GM18517 (cell line): Measurements from ENCODE around the gene MCAM.

ENCODE experiments used
- ATAC-seq: cut with Tn5 transposase; IDR thresholded peaks from one replicate; pipeline ENCODE4 v1.9.1; 2021; ENCODE audit warnings: mild to moderate bottlenecking, moderate library complexity; ENCODE audit not compliant: unreplicated experiment

MCAM gene

DNA sequence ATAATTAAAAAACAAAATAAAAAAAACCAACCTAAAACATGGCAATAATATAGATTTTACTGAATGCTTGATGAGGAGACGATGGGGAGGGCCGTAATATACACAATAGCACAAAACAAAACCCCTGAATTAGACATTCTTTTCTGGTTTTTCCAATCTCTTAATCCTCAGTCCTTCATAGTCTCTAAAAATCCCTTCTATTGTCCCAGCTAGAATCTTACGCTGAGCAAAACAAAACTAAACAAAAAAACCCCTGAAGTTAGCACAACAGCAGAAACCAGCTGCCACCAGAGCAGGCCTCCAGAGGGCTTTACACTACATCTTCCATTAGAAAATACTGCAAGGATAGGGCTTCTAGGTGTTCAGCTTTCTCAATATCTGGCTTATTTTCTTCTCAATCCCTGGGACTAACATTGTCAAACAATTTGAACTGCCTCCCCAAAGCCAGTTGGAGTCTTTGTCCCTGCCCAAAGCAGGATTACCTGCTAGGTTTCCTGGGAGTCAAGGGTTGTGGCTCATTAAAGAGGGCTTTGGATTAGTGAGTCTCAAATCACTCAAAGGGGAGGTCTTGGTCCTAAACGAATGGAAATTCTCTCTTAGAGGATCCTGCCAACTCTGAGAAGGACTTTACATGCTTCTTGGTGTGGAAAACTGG is 15.3 kb upstream of the MCAM start:
- ATAC-seq: no peak

GRCh38 chr11:119330237-119330636 is 13.3 kb upstream of the MCAM start:
- no peak for ATAC-seq

- no peak for ATAC-seq
These were observed 12.4 kb upstream of the MCAM start for GRCh38 chr11:119329320-119329719.

GRCh38 chr11:119324189-119324588 is 7.3 kb upstream of the MCAM start:
- no peak for ATAC-seq

DNA sequence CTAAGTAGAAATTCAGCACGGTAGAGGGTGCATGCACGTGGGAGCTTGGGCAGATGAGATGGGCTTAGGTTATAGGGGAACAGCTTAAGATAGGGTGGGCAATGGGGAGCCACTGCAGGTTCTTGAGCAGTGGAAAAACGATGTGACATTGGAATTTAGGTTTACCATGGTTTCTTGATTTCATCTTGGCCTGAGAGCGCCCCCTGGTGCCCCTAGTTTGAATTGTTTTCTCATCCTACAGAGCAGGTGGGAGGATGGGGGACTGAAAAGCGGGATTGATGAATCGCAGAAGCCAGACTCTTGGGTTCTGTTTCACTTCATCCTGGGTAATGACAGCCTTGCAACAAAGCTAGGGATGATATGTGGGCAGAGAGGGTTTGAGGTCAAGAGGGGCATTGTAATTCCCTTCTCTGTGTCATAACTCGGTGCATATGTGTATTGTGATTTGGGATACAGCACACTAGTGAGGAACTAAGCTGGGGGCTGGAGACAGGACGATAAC is 6.7 kb upstream of the MCAM start:
- no peak for ATAC-seq

DNA sequence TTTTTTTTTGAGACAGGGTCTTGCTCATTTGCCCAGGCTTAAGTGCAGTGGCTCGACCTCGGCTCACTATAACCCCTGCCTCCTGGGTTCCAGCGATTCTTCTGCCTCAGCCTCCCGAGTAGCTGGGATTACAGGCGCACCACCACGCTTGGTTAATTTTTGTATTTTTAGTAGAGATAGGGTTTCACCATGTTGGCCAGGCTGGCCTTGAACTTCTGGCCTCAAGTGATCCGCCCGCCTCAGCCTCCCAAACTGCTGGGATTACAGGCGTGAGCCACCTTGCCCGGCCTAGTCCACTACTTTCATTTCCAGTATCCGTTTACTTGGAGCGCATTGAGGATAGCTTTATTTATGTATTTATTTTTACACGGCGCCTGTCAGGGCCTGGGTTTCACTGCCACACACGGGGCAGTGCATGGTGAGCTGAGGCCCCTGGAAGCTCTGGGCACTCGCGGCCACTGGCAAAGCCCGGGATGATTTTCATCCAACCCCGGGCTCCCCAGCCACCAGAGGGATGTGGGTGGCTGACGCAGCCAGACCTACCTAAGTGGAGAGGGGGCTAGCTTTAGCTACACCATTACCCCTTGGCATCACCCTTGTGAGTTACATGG is 6.1 kb upstream of the MCAM start:
- no peak for ATAC-seq

- ATAC-seq: no peak
These were observed 5.4 kb upstream of the MCAM start for GRCh38 chr11:119322360-119322739.

DNA sequence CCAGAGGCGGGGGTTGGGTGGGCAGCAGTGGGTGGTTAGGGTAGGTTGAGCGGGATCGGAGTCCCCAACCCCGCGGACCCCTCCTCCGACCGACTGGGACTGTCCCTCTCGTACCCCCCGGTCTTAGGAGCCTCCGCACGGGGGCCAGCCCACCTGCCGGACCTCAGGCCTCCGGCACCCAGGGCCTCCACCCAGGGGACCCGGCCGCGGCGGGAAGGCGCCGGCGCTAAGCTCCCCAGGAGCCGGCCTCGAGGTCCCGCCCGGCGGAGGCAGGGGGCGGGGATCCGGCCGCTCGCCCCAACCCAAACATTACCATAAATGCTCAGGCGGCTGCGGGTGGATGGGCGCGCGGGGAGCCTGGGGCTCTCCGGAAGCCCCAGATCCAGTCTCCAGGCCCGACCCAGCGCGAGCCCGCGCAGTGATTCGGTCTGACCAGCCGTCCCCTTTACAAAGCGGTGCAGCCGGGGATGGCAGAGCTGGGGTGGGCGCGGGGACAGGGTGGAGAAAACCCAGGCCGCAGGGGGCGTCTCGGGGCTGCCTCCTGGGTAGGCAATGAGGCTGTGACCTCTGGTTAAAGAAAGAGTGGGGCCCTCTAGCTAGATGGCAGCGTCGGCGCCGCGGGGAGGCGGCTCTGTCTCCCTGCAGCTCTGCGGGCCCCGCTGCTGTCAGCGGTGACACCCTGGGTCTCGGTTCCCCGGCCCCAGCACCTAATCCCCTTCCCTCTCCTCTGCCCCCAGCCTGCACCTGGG is 4.0 kb upstream of the MCAM start:
- no peak for ATAC-seq

- no peak for ATAC-seq
These were observed 3.4 kb upstream of the MCAM start for GRCh38 chr11:119320240-119320775.

- no peak for ATAC-seq
These were observed 2.8 kb upstream of the MCAM start for GRCh38 chr11:119319700-119320239.

DNA sequence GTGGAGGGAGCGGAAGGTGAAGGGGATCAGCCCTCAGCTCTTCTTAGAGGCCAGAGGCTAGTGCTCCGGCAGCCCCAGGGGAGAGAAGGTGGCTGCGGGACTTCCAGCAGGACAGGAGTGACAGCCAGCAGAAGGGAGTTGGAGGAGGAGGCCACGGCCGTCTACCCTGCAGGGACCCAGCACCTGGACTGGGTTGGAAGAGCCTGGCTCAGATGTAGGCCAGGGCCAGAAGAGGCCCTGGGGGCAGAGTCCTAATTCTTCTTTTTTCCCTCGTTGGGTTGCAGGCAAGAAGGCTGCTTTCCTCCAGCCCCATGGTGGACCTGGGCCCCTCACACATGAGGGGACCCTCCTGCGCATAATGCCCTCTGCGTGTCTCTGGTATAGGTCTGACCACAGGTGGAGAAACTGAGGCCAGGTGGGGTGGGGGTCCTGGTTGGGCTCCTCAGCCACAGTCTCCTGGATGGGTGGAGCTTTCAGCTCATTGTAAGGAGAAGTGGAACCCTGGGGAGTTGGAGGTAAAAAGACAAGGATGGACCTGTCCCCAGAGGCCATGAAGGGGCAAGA is 2.3 kb upstream of the MCAM start:
- ATAC-seq: no peak

- ATAC-seq: no peak
These were observed 1.6 kb upstream of the MCAM start for GRCh38 chr11:119318240-119319135.

DNA sequence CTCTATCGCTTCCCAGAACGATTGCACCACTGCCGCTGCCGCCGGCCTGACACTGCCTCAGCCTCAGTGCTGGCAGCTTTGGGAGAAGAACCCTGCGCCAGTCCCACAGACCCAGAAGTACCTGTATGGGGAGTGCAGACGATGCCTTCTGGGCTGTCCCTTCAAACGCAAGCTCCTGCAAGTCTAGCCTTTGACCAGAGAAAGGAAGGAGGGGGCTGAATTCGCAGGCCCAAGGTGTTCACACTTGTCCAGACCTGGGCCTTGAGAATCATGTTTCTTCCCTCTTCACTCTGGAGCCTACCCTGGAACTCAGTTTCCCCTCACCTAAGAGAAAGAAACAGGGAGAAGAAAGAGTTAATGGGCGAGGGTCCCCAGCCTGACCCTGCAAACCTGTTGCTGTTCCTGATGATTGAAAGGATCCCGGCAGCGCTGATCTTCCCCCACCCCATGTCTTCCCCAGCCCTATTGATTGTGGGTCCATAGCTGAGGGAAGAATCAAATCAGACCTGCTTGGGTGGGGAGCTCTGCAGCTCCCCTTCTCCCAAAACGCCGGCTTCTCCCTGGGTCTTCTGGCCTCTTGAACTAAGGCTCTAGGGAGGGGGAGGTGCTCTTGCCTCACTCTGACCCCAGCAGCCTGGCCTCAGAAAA is 786 bp upstream of the MCAM start:
- ATAC-seq: no peak

DNA sequence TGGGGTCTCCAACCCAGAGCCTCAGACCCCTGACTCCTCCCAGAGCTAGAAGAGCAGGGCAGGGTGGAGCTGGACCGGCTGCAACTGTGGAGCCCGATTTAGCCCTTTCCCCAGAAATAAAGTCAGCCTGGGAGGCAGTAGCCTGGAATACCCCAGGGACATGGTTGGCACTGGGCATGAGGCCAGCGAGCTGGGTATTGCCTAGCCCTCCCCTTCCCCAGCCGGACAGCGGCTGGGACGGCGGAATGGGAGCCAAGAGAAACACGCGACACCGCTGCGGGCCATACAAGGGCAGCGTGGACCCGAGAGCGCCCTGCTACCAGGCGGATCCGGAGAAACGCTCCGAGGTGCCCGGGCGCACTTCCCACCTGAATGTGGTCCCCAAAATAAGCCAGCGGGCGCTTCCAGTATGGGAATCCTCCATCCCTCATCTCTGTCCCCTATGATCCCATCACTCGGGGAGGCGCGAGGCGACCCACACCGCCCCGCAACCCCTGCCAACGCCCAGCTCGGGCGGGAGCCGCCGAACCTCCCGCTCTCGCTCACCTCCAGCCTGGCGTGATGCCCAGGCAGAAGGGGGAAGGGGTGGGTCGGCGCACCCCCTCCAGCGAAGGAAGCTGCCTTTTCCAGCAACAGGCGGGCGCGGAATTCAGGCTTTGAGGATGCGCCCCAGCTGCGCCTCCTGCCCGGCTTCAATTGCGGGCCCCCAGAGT is 758 bp downstream of the MCAM start:
- ATAC-seq: no peak

DNA sequence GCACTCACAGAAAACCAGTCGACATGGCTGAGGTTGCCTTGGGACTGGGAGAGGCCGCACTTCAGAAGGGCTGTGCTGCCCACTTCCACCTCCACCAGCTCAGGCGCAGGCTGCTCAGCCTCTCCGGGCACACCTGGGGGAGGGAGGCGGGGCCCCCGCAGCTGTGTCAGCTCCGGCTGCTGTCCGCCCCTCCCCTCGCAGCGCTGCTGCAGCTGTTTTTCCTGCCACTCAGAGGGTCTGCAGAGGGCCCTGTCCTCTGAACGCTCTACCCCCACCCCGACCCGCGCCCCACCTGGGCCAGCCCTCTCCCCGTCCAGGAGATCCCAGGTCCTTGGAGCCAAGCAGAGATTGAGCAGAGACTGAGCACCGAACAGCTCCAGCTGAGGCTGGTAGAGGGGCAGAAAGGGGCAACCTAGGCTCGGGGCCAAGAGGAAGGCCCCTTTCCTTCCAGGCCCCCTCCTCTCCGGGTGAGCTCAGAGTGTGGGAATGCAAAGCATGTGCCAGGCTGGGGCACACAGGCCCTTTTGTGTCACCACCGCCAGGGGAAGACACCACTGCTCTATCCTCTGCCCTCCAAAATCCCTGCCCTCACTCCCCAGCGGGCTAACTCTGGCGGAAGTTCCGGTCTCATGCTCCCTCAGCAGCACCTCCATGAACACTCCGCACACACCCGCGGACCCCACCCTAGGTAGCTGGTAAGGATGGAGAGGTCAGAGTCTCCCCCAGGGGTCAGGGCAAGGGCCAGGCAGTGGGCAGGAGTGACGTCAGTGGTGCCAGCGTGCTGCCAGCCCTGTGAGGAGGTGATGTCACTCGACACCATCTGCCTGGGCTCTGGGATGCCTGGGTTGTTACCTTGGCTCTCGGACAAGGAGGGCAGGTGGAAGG is 1.6 kb downstream of the MCAM start:
- ATAC-seq: no peak

DNA sequence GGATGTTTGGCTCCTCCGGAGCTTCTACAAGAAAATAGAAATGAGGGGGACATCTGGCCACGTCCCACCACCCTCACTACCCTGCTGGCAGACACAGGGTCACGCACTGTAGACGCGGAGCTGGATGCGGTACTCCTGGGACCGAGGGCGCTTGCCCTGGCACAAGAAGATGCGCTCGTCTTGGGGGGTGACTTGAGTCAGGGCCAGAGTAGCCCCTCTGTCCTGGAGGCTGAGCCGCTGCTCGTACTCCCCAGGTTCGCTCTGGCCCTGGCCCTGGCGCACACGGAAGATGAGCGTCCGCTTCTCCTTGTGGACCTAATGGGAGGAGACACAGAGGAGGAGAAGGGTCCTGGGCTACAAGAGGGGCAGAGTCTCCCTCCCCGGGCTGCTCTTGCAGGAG is 2.2 kb downstream of the MCAM start:
- no peak for ATAC-seq

DNA sequence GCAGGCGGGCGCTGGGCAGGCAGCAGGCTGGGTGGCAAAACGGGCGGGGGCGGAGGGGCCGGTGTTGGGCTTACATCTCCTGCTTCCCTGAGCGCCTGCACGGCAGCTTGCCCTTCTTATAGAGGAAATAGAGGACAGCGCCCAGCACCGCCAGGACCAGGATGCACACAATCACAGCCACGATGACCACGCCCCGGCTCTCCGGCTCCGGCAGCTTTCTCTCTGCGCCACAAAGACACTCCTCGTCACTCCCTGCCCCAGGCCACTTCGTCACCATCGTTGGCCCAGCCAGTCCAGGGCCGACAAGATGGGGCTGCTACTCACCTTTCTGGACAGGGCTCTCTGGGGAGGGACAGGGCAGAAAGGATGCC is 6.3 kb downstream of the MCAM start:
- ATAC-seq: no peak
